Gastrocnemius medialis (tissue), 4 donors: ENCODE data around the gene SCD. TPM values are rescaled to one million over a fixed set of nuclear protein-coding genes. Genes with fewer than 3 reads are reported as not detected.

Source experiments
- ATAC-seq, 2 donors: fragments of 150-250 bp; one replicate each; pipeline ENCODE4 v1.9.1; 2016
- DNase-seq, 2 donors: peaks; one replicate each; pipeline ENCODE4 v3.0.0-alpha.2; 2019
- H3K27ac ChIP-seq, 4 donors: fragments of 200-600 bp; sonication (generic); 1 replicate in 1 of 4; 2 replicates in 3 of 4; pipeline ENCODE4 v1.5.1; 2016 to 2018; ENCODE audit warnings: mild to moderate bottlenecking in 2 of 4, moderate library complexity in 1 of 4
- H3K27me3 ChIP-seq, 3 donors: fragments of 200-600 bp; sonication (generic) in 2 of 3; 1 replicate in 1 of 3; 2 replicates in 2 of 3; pipeline versions ENCODE4 v1.5.1 to v1.6.0; 2016 to 2019; ENCODE audit warnings: mild to moderate bottlenecking in 1 of 3, moderate library complexity in 1 of 3
- H3K36me3 ChIP-seq, 2 donors: fragments of 200-600 bp; sonication (generic) in 1 of 2; one replicate each; pipeline ENCODE4 v1.5.1; 2017 to 2018
- H3K4me1 ChIP-seq, 2 donors: fragments of 200-600 bp; sonication (generic) in 1 of 2; one replicate each; pipeline ENCODE4 v1.5.1; 2016 to 2017; ENCODE audit warnings: mild to moderate bottlenecking in 2 of 2
- H3K4me3 ChIP-seq, 4 donors: fragments of 200-600 bp; sonication (generic) in 3 of 4; 1 replicate in 1 of 4; 2 replicates in 3 of 4; pipeline ENCODE4 v1.5.1; 2016 to 2019; ENCODE audit warnings: mild to moderate bottlenecking in 2 of 4
- H3K9me3 ChIP-seq, 3 donors: fragments of 200-600 bp; sonication (generic) in 2 of 3; 1 replicate in 1 of 3; 2 replicates in 2 of 3; pipeline ENCODE4 v1.5.1; 2016 to 2019
- POLR2A ChIP-seq, 2 donors: fragments of 450-650 bp; IDR thresholded peaks; one replicate each; pipeline ENCODE4 v1.6.1; 2017; ENCODE audit warnings: antibody characterized with exemption in 2 of 2, mild to moderate bottlenecking in 2 of 2, moderate library complexity in 2 of 2
- in situ Hi-C, 4 donors: fragments of 200-750 bp; cut with MboI; loops; one replicate each; pipeline versions ENCODE4 v1.15.0 to v1.8.0; 2017; ENCODE audit warnings: low sequenced_read_pairs in 4 of 4
- intact Hi-C: fragments of 100-400 bp; cut with DNase I; formaldehyde crosslinking; loops from one replicate; pipeline ENCODE4 v1.15.1; 2023; ENCODE audit warnings: low total_unique reads
- total RNA-seq, 4 donors: library from RNA; depleted of rRNA; stranded (reverse); fragments of >200 nt; gene quantifications; one replicate each; pipeline versions ENCODE4 v1.1.0 to v1.2.3, GENCODE V29; 2016
- TF ChIP-seq, protein P1 (sequence below), 5 experiments: fragments of 450-650 bp in 3 of 5; fragments of 200-600 bp in 2 of 5; sonication (generic) in 2 of 5; IDR thresholded peaks in 4 of 5; conservative IDR thresholded peaks in 1 of 5; 1 replicate in 4 of 5; 2 replicates in 1 of 5; pipeline ENCODE4 v1.5.1; 2016 to 2019; ENCODE audit warnings: antibody characterized with exemption in 5 of 5, mild to moderate bottlenecking in 3 of 5, moderate library complexity in 3 of 5

The SCD gene
- total RNA-seq, 4 donors from 2014 or later = 1.1 to 1.9 (median 1.6) TPM

DNA sequence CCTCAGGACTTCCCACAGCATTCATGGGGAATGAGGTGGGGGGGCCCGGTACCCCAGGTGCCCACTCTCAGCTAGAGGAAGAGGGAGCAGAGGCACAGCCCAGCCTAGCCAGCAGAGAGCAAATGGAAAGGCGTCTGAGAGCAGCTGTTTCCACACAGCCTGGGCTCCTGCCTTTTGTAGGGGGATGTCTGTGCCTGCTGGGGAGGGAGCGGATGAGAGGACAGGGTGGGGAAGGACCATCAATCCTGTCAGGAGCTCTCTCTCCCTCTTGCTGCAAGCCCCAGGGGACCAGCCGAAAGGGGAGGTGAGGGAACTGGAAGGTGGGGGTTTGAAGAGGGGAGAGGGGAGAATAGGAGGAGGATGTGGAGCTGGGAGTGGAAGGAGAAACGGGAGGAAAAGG is 17.0 kb upstream of the SCD start, which contains the start of gene PKD2L1:
Gene PKD2L1, minus strand, starts transcription at position 150 of the 400 bp plus-strand sequence. Its CDS starts 125 bp downstream, at position 25.
- TF ChIP-seq, protein P1, sequence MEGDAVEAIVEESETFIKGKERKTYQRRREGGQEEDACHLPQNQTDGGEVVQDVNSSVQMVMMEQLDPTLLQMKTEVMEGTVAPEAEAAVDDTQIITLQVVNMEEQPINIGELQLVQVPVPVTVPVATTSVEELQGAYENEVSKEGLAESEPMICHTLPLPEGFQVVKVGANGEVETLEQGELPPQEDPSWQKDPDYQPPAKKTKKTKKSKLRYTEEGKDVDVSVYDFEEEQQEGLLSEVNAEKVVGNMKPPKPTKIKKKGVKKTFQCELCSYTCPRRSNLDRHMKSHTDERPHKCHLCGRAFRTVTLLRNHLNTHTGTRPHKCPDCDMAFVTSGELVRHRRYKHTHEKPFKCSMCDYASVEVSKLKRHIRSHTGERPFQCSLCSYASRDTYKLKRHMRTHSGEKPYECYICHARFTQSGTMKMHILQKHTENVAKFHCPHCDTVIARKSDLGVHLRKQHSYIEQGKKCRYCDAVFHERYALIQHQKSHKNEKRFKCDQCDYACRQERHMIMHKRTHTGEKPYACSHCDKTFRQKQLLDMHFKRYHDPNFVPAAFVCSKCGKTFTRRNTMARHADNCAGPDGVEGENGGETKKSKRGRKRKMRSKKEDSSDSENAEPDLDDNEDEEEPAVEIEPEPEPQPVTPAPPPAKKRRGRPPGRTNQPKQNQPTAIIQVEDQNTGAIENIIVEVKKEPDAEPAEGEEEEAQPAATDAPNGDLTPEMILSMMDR (IDR thresholded peaks at IDR 0.05 in 4 of 5, conservative IDR thresholded peaks at IDR 0.05 in 1 of 5) = no peak
- no peak for TF ChIP-seq POLR2A (IDR thresholded peaks at IDR 0.05)
- peaks cover 0 to 11% of the 10 kb centered on the region in 2 donors for H3K4me1 ChIP-seq
- intact Hi-C loops (no loop called here), in situ Hi-C loops (loop anchor here in 1 of 4 donors (25.0 kb wide), 1 partner anchor 182 kb away; the partner anchor contains the start of gene SEC31B)
- no peaks in the 10 kb centered on the region for H3K36me3 ChIP-seq
- no peak for ATAC-seq
- H3K27ac ChIP-seq = no peak within 1 kb of the TSS
- H3K27me3 ChIP-seq = peaks cover 0 to 19% (median 3%) of the 10 kb centered on the region in 3 donors
- no peak for DNase-seq
- H3K4me3 ChIP-seq = no peak within 1 kb of the TSS
- H3K9me3 ChIP-seq = no peaks in the 10 kb centered on the region

DNA sequence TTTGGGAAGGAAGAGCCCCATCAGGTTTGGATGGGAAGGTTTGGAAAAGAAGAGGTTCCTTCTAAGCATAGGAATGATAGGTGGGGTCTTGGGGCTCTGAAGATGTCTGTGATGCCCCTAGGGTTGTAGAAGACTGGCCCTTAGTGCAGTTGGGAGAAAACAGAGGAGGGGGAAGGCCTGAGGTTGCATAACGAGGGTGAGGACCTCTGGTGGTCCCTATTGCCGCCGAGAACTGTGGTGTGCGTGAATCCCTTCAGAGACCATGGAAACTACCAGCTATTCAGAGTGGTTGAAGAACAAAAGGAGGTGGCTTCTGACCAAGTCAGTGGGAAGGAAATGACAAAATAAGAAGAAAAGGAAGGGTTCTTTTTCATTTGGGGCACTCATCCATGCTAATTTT is 13.9 kb upstream of the SCD start:
- H3K27me3 ChIP-seq = peaks cover 0 to 14% (median 3%) of the 10 kb centered on the region in 3 donors
- no peak overlapping the region for H3K27ac ChIP-seq
- no peaks in the 10 kb centered on the region for H3K36me3 ChIP-seq
- H3K4me3 ChIP-seq = no peak overlapping the region
- intact Hi-C loops = no loop called here
- ATAC-seq (no peak), DNase-seq (no peak)
- TF ChIP-seq, protein P1 (IDR thresholded peaks at IDR 0.05 in 4 of 5, conservative IDR thresholded peaks at IDR 0.05 in 1 of 5) = no peak
- no peak for TF ChIP-seq POLR2A (IDR thresholded peaks at IDR 0.05)
- in situ Hi-C loops = loop anchor here in 1 of 4 donors (25.0 kb wide), 1 partner anchor 179 kb away; the partner anchor contains the start of gene SEC31B
- H3K4me1 ChIP-seq = no peaks in the 10 kb centered on the region
- no peaks in the 10 kb centered on the region for H3K9me3 ChIP-seq

DNA sequence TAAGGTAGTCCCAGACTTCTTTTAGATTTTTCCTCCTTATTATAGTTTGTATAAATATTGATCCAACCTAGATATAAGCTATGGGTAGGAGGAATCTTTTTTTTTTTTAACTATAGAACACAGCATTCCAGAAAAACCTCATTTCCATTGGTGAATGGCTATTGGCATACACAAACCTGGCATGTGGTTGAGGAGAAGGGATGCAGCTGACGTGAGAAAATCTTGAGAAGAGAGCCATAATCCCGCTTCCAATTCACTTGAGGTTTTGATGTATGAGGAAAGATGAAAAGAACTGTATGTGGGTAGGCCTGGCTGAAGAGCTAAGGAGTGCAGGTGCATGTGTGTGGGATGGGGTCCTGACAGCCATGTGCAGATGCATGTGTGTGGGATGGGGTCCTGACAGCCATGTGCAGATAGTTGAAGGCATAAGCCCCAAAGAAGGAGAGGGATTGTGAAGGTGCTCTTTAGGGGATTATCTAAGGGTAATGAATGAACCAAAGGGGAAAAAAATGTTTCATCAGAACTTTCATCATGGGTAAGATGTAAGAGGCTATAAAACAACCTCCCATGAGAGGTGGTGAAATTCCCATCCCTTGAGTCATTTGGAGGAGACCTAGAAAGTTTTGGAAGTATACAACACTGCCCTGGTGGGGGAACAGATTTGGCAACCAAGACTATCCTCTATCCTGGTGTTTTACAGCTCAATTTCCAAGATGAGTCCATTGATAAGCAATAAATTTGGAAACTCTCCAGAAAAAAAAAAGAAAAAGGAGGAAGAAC is 13.2 kb upstream of the SCD start:
- ATAC-seq = no peak
- Histone ChIP-seq H3K9me3 (no peaks in the 10 kb centered on the region), H3K4me1 (no peaks in the 10 kb centered on the region), H3K27me3 (peaks cover 0 to 14% (median 3%) of the 10 kb centered on the region in 3 donors), H3K27ac (no peak overlapping the region), H3K4me3 (no peak overlapping the region), H3K36me3 (no peaks in the 10 kb centered on the region)
- intact Hi-C loops (no loop called here), in situ Hi-C loops (loop anchor here in 1 of 4 donors (25.0 kb wide), 1 partner anchor 178 kb away; the partner anchor contains the start of gene SEC31B)
- DNase-seq = no peak
- TF ChIP-seq, protein P1 (IDR thresholded peaks at IDR 0.05 in 4 of 5, conservative IDR thresholded peaks at IDR 0.05 in 1 of 5) = no peak
- TF ChIP-seq POLR2A (IDR thresholded peaks at IDR 0.05) = no peak

DNA sequence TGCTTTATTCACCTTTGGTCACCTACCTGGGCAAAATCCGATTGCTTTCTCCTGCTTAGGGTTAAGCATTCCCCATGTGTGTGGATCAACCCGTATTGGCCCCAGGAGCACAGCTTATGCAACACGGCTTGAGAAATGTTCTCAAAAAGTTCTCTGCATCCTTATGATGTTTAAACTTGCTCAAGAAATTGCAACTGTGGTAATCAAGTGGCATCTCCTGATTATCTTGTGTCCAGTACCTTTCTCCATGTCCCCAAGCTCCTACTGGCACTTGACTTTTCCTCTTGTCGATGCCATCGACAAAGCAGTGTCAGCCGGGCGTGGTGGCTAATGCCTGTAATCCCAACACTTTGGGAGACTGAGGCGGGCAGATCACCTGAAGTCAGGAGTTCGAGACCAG is 12.3 kb upstream of the SCD start:
- intact Hi-C loops = no loop called here
- H3K27ac ChIP-seq = no peak overlapping the region
- H3K27me3 ChIP-seq = peaks cover 0 to 13% (median 3%) of the 10 kb centered on the region in 3 donors
- DNase-seq (no peak), ATAC-seq (no peak)
- no peaks in the 10 kb centered on the region for H3K36me3 ChIP-seq
- TF ChIP-seq POLR2A (IDR thresholded peaks at IDR 0.05) = no peak
- TF ChIP-seq, protein P1 (IDR thresholded peaks at IDR 0.05 in 4 of 5, conservative IDR thresholded peaks at IDR 0.05 in 1 of 5) = no peak
- in situ Hi-C loops = loop anchor here in 2 of 4 donors (5.0 to 25.0 kb wide), 2 partner anchors 98 to 178 kb away; partner anchors contain the start of gene SEC31B (in 1 of the 2)
- no peaks in the 10 kb centered on the region for H3K4me1 ChIP-seq
- no peaks in the 10 kb centered on the region for H3K9me3 ChIP-seq
- H3K4me3 ChIP-seq = no peak overlapping the region
